HS-27A (cell line): ENCODE measurements around the gene CACNA1E.

Source experiments
- DNase-seq: peaks from one replicate; pipeline ENCODE4 v3.0.0-alpha.2; 2012; ENCODE audit warnings: low read depth, missing footprints

CACNA1E gene

DNA sequence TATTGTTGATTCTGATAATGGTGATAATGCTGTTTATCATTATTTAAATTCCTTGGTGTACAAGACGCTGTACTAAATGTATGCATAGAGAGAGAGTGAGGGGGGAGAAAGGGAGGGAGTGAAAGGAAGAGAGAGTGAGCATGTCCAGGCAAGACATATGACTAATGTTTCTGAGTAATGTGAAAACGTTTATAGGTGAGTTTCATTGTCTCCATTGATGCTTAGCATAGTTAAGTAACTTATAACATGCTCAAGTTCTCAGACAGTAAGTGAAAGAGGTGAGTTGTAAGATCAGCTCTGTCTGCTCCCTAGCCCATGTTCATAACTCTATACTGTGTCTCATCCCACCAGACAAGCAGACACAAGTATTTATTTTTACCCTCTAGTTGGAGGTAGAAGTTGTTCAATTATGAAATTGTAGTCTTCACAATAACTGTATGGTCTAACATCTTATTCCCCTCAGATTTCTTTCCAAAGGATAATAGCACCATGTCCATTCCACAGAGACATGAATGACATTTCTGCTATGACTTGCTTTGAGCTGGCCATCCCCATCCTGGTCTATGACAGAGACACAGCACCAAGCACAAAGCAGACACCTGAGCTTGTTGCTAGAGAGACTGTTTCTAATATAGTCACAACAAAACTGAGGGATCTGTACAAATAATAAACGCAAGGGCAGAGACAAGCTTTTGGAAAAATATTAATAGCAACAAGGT is 285.1 kb downstream of the CACNA1E start:
- DNase-seq = no peak

DNA sequence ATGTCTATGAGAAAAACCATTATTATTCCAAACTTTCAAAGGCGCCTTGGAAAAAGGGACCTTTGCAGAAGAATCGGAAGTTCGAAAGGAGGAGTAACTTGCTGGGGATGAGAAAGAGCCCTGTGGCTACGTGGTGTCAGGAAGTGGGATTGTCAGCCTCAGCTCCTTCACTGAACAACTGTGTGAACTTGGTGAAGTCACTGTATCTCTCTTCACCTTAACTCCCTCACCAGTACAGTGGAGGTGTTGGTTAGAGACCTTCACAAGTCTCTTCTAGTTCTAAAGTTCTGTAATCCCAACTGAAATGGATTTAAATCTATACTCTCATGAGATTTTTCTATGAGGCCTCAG is 285.6 kb downstream of the CACNA1E start:
- no peak for DNase-seq

DNA sequence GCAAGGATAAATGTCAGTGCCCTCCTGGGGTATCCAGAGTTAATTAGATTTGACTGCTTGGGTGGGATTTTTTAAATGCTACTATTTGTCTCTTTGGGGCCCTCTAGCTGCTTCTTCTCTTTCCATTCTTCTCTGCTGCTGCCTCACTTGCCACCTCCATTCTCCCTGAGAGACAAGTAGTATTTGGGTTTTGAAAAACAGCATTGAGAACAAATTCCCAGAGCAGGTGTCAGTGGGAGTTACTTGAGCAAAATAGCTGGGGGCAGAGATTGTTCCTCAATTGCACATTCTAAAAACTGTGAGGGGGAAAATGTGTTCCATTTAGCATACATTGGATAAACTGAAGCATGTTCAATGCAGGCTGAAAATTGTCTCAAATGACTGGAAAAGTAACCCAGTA is 286.5 kb downstream of the CACNA1E start:
- no peak for DNase-seq

DNA sequence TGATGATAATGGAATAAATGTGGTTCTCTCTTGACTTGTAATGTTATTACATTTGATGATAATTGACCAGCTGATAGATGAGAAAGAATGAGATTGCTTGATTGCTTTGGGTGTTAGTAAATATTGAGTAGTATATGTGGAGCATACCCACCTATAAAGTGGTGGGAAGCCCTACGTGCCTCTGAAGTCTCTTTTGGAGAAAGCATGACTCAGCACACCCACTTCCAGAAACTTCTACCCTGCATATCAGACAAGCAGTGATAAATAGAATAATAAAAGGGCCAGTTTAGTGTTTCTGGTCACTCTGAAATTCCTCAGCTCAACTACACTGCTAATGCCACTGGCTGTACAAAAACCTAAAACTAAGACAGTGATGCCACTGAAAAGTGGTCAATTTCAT is 289.4 kb downstream of the CACNA1E start:
- no peak for DNase-seq

DNA sequence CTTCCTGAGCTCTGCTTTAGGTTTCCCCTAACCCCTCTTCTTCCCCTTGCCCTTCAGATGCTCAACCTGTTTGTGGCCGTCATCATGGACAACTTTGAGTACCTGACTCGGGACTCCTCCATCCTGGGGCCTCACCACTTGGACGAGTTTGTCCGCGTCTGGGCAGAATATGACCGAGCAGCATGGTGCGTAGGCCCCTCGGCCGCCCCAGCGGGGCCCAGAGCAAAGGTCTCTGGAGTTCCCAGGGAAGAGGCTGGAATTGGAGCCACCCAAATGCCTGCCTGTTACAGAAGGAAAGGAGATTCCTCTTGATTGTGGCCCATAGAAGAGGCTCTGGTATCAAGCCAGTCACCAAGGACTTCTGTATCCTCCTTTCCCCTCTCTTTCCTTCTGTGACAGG is 292.7 kb downstream of the CACNA1E start:
- no peak for DNase-seq

DNA sequence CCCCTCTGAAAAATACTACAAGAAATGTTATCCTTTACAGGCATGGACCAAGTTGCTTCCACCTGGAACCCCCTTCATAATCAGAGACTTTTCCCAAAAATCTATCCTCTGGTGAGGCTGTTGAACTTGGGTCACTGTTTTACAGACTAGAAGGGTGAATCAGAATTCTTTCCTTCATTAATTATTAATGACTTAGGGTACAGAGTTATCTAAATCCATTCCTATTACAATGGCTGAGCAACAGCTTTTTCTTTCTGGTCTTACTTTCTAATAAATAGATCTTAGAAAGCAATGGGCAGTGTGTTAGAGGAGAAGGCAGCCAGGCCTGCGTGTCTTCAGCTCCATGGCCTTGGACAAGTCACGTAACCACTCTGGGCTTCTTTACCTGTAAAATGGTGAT is 294.0 kb downstream of the CACNA1E start:
- DNase-seq = no peak

DNA sequence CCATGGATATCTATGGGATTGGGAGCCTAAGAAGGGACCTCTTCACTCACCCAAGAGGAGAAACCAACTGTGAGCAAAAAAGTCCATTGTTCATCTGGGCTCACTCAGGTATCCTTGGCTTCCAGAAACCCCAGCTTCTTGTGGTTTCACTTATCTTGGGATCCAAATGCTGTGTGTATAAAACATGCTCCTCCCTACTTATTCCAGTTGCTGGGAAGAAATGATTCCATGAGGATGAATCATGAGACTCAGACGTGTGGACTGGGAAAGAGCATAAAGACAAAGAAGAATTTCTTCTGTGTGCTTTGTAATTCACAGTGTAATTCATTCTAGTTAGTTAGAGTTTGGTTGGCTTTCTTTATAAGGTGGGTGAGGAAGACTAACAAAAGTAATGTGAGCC is 294.5 kb downstream of the CACNA1E start:
- DNase-seq = no peak

DNA sequence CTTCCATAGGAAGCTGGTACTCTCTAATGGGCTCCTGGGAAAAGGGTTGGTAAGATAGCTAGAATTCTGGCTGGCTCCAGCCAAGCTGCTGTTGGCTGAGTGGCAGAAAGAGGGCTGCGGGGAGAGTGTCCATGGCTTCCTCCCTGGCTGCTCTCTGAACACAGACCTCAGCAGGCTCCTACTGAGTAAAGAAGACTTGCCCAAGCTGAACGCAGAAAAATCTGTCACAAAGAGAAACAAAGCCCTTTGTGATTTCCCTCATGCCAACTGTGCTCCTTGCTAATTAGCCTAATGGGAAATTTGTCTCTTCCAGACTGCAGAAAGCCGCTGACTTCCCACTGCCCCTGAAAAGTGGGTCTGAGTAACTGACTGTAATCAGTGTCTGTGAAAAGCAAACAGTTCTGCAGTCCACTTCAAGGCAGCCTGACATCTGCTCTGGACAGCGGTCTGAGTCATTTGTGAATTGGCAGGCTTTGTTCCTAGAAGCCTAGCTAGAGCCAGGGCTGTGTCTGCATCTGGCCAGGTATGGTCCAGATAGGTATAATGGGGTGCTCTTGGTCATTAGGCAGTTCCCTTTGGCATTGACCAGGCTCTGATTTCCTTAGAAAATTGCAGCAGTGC is 295.4 kb downstream of the CACNA1E start:
- DNase-seq = no peak

DNA sequence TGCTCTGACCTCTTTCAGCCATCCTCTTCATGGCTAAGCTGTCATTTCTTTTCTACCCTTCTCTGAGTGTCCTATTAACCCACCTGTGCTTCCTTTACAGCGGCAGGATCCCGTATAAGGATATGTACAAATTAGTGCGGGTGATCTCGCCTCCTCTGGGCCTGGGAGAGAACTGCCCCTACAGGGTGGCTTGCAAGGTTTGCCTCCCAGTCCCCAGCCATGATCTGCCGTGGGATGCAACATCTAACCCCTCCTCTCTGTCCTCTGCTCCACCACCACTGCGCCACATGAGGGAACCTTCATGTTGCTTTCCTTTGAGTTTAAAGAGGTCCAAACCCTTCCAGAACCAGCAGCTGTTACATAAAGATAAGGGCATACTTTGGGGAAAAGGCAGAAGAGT is 296.0 kb downstream of the CACNA1E start:
- DNase-seq = no peak

DNA sequence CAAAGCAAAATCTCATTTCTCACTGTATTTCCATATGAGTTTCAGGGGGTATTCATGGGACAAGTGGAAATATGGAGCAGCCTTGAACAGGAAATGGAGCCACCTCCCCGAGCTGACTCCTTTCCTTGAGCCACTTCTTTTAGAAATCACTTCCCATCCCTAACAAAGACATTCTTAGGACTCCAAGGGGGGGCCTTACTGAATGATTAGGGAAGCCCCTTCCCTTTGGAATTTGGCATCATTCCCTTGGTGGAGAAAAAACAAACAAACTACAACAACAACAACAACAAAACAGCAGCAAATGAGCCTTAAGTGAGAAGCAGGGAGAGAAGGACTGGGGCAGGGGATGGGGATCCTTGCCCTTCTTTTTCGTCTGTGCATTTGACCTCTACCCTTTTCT is 299.9 kb downstream of the CACNA1E start:
- DNase-seq = no peak

DNA sequence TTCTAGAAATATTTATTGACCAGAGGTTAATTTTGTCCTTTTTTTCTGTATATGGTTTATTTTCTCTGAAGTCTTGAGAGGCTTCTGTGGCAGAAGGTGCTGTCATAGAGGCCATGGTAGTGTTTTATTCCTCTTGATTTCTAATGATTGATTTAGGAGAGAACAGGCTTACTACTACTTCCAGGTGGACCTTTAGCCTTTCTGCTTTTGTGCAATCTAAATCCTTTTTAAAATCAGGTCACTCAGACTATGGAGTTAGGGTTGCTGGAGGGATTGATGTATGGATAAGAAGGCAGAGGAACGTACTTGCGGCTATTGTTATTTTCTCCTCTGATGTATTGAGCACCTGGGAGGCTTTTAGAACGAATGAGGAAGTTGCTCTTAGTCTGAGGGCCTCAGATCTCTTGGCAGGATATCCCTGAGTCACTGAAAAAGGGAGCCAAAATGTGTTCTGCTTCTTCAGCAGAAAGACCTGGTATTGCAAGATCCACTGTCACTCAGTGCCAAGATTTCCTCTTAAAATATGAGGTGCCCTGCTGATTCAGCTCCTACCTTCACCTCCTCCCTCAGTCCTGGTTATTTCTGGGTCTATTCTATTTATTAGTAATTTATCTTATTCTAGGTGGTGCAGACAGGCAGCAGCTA is 300.8 kb downstream of the CACNA1E start:
- DNase-seq = no peak

DNA sequence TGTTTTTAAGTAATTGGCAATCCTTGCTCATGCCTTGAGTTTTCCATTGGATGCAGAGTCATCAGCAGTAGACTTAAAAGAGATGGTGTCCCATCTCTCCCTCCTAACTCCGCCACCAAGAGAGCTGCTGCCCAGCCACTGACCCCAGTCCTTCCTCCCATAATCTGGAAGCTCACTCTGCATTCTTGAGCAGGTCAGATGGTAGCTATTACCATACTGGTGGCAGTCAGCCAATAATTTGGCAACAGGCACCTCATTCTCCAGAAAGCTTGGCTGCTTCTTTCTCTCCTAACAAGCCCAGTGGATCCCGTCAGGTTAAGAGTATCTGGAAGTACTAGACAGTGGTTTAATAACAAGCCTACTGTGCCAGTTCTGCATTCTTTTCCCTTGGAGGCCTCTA is 306.1 kb downstream of the CACNA1E start:
- DNase-seq = no peak

DNA sequence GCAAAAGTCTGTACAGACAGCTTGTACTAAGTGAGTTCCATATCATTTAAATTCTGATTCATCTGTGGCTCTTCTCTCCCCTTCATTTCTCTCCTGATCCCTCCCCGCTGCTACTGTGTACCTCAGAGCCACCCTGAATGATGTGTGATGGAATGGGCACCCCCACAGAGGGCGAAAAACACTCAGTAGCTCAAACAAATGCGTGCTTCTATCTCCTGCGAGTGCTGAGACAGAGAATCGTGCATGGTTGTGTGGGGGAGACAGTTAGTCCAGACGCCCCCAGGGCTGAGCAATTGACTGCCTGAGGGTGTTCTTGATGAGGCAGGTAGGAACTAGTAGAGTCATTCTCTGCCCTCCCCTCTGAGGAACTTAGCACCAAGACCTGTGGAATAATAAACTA is 308.4 kb downstream of the CACNA1E start:
- DNase-seq = no peak

DNA sequence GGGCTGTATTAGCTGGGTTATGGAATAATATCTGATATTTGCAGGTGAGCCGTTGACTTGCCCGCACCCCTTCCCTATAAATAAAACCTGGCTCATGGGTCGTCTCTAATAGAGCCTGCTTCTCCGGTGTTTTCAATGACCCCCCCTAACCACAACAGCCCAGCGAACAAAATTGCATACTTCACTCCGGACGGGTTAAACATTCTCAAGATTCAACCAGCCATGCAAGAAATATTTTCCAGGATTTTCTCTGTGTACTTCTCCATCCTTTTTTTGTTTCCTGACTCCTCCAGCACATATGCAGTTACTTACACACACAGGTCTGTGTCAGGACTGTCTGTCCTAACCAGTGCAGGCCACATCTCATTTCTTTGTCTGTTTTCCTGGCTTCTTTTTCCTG is 310.5 kb downstream of the CACNA1E start:
- DNase-seq = no peak

DNA sequence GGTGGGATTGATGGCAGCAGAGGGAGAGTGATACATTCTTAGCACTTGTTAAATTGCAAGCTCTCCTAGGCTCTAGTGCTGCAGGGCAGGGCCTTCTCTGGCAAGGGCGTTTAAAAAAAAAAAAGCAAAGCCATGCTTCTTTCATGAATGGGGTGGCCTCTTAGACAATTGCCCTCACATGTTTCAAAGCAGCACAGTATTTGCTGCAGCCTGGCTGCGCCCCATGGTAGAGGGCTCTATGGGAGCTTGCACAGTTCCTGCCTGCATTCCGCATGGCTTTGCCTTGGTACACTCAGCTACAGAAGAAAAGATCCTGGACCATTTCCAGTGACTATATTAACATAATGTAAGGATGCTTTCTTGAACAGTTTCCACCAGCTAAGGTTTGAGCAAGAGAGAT is 311.0 kb downstream of the CACNA1E start:
- no peak for DNase-seq

DNA sequence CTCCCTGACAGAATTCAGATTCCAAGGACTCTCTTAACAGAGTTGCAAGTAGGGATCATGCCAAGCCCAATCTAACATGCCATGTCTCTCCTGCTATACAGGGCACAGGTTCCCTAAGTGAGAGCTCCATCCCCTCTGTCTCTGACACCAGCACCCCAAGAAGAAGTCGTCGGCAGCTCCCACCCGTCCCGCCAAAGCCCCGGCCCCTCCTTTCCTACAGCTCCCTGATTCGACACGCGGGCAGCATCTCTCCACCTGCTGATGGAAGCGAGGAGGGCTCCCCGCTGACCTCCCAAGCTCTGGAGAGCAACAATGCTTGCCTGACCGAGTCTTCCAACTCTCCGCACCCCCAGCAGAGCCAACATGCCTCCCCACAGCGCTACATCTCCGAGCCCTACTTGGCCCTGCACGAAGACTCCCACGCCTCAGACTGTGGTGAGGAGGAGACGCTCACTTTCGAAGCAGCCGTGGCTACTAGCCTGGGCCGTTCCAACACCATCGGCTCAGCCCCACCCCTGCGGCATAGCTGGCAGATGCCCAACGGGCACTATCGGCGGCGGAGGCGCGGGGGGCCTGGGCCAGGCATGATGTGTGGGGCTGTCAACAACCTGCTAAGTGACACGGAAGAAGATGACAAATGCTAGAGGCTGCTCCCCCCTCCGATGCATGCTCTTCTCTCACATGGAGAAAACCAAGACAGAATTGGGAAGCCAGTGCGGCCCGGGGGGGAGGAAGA is 315.0 kb downstream of the CACNA1E start:
- DNase-seq = no peak

DNA sequence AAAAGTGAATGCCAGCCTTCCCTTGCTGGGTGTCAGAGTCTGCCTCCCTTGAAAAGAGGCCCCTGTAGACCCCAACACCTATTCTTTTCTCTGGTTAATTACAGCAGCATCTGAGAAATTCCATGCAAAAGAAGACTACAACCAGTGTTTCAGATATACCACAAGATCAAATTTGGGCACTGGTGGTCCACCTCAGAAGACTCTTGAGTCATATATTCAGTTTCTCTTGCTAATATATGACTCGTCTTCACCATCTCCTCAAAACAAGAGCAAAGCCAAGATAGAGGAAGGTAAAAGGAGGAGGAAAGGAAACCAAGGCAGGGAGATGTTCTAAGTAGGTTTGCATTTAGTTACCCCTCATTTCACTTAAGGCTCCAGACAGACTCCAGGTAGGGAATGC is 318.3 kb downstream of the CACNA1E start:
- DNase-seq = no peak

DNA sequence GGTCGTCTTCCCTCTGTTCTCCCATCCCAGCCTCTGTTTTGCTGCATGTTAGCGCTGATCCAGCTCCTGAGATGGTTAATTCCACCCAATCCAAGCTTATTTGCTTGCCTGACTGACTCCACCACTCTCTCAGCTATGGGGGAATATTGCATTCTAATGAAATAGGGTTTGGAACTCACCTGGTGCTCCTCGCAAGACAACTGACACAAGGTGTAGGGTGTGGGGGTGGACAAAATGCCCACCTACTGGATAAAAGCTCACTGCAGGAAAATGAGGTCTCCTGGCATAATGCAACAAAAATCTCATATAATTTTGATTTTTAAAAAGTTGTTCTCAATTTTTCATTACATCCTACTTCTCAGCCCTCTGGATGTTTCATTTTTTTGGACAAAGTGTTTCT is 319.1 kb downstream of the CACNA1E start:
- no peak for DNase-seq

DNA sequence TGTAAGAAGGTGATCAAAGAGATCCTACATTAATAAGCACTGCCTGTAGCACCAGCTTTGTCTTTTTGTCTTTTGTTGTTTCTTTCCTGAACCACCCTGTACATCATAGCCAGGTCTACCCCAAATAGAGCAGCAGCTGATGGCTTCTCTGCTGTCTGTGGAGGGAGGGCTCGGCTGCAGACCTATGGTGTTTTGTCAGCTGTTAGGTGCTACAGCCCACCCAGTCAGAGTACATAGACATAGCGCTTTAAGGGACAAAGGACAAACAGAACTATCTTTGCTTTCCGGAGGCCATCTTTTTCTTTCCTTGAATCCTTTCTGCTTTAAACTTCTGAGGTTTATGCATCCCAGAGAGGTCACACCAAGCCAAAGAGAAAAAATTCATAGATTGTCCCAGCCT is 320.1 kb downstream of the CACNA1E start:
- no peak for DNase-seq

DNA sequence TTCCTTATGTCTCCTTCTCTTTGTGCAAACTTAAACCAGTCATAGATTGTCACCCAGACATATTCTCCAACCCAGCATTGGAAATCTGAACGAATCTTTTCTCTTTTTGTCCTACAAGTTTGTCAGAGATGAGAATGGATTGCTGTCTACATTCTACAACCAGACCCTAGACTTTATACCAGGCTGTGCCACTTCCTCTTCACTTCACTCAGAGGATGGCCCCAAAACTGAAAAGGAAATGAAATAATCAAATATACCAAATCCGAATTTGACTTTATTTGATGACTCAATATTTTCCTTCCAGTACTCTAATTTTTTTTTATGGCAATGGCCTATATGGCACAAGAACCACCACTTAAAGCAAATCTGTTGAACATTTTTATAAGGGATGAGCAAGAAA is 321.7 kb downstream of the CACNA1E start:
- no peak for DNase-seq

DNA sequence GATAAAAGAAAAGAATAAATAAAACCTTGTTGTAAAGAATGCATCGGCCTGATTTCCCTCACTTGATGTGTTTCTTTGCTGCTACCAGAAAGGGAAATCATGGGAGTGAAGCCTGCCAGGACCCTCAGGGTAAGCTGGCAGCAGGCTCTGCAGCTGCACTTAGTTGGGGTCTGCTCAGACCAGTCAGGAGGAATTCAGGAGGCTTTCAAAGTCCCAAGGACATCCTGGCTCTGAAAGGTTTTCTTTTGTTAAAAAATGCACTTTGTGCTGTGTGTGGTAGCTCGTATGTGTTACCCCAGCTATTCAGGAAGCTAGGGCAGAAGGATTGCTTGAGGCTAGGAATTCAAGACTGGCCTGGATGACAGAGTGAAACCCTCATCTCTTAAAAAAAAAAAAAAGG is 323.4 kb downstream of the CACNA1E start:
- DNase-seq = no peak

DNA sequence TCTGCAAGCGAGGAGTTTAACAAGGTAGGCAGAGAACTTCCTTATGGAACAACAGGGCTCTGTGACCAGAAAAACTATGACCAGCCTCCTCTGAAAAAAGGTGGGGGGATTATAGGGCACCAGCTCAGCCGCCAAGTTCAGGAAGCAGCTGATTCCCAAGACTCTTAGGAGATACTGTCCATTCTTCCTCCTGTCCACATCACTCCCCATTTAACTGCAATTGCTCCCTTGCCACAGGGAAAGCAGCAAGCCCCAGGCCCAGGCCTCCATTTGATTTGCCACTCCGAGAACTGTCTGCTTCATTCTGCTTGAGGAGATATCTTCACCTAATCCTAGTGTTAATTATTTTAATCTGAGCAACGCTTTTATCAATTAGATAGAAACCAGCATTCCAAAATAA is 323.9 kb downstream of the CACNA1E start:
- DNase-seq = no peak

DNA sequence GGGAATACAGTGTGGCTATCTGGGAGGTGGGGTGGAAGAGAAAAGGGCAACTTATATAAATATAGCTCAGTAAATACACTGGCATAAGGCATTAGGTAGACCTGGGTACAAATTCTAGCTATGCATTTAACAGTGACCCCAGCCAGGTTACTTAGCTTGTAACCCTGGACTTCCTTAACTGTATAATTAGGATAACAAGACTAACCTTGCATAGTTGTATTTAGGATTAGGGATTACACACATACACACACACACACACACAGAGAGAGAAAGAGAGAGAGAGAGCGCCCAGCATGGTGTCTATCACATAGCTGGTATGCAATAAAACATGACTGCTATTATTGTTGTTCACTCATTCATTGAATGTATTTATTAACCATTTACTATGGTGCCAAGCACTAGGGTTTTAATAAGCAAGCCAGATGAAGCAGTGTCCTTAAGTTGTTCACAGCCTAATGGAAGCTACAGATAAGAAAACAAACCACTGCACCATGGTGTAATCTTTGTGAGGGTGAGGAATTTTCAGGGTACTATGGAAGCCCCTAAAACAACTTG is 326.8 kb downstream of the CACNA1E start:
- DNase-seq = no peak
